ENCODE measurements around the gene HBEGF. TPM values are rescaled to one million over a fixed set of nuclear protein-coding genes. Genes with fewer than 3 reads are reported as not detected.

The HBEGF gene
- total RNA-seq, 1 experiment from 2014 or later: 12.3 TPM

- ATAC-seq (no peak), DNase-seq (ENCODE audit: low read depth, low spot score) (no peak)
- TF ChIP-seq EGR1 (IDR thresholded peaks at IDR 0.05; ENCODE audit: low read depth) (no peak), ELF1 (IDR thresholded peaks at IDR 0.05; ENCODE audit: borderline replicate concordance, low read depth) (no peak), ZBTB33 (IDR thresholded peaks at IDR 0.05; ENCODE audit: extremely low read depth, insufficient replicate concordance, low read length) (no peak), EZH2 (IDR thresholded peaks at IDR 0.05) (no peak), ZNF274 (IDR thresholded peaks at IDR 0.05; ENCODE audit: low read depth, low read length) (no peak), POLR2A (IDR thresholded peaks at IDR 0.05; ENCODE audit: borderline replicate concordance, extremely low read depth, insufficient read depth, insufficient read length) (no peak), SIN3A (IDR thresholded peaks at IDR 0.05; ENCODE audit: low read depth) (no peak), FOSL1 (IDR thresholded peaks at IDR 0.05; ENCODE audit: low read depth) (no peak), JUND (IDR thresholded peaks at IDR 0.05) (no peak), TCF7L2 (IDR thresholded peaks at IDR 0.05; ENCODE audit: borderline replicate concordance, extremely low read depth, insufficient read depth, insufficient read length) (no peak)
- TF ChIP-seq, protein P1, sequence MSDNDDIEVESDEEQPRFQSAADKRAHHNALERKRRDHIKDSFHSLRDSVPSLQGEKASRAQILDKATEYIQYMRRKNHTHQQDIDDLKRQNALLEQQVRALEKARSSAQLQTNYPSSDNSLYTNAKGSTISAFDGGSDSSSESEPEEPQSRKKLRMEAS (IDR thresholded peaks at IDR 0.05): no peak
- TF ChIP-seq, protein P2, sequence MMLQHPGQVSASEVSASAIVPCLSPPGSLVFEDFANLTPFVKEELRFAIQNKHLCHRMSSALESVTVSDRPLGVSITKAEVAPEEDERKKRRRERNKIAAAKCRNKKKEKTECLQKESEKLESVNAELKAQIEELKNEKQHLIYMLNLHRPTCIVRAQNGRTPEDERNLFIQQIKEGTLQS (IDR thresholded peaks at IDR 0.05): no peak
- no peak overlapping the region for H3K9ac ChIP-seq (ENCODE audit: low read length)
- H3K4me3 ChIP-seq (replicated peaks in 1 of 2; ENCODE audit: low read depth in 1 of 2, low read length in 2 of 2): no peak overlapping the region
- H3K27ac ChIP-seq (ENCODE audit: low read depth, low read length): no peak overlapping the region
- no peaks in the 10 kb centered on the region for H3K4me1 ChIP-seq (ENCODE audit: control insufficient read depth in 1 of 2, insufficient read depth in 2 of 2, low read length in 2 of 2)
- H3K36me3 ChIP-seq (ENCODE audit: control insufficient read depth in 1 of 2, insufficient read depth in 2 of 2, low read length in 2 of 2): peaks cover 8 to 22% of the 10 kb centered on the region in 2 experiments; a peak in 2 of 4 replicates
- ChIA-PET CTCF (interaction anchor here (0.7 kb wide), 1 partner anchor 9 kb away, joined by 3 read pairs; the partner anchor contains the start of gene HBEGF), POLR2A (interaction anchor here (3.6 kb wide), 1 partner anchor 8 kb away, joined by 21 read pairs; the partner anchor contains the start of gene HBEGF), RAD21 (ENCODE audit: low non-redundant PET in 1 of 2, low total read pairs in 2 of 2, uncharacterized antibody in 2 of 2, unreplicated experiment in 2 of 2) (no interaction called here)
- no peak overlapping the region for H3K4me2 ChIP-seq (ENCODE audit: low read length)
- BruUV-seq (replicated peaks): no TSS peak
- H3K9me2 ChIP-seq (ENCODE audit: insufficient read depth): no peaks in the 10 kb centered on the region
- H3K79me2 ChIP-seq (ENCODE audit: insufficient read depth, low read length): no peaks in the 10 kb centered on the region
- no peaks in the 10 kb centered on the region for H3K9me3 ChIP-seq (ENCODE audit: control insufficient read depth in 1 of 2, insufficient read depth in 1 of 2, low read depth in 1 of 2, low read length in 2 of 2)
- H2AFZ ChIP-seq (ENCODE audit: low read depth, low read length, poor library complexity, severe bottlenecking): no peak overlapping the region
- intact Hi-C loops (cut with micrococcal nuclease): no loop called here
- no peaks in the 10 kb centered on the region for H3K27me3 ChIP-seq (ENCODE audit: insufficient read depth, low read length)
- no peaks in the 10 kb centered on the region for H4K20me1 ChIP-seq (ENCODE audit: insufficient read depth)
Measured at GRCh38 chr5:140337880-140338279, 8.5 kb downstream of the HBEGF start.
